GM12875 (cell line): ENCODE measurements around the gene CDH4.

Experiments used
- H3K4me3 ChIP-seq: one replicate; pipeline ENCODE4 v1.5.1; 2011; ENCODE audit warnings: low read depth, low read length, control low read depth
- CTCF ChIP-seq: IDR thresholded peaks from 2 replicates; pipeline ENCODE4 v1.5.1; 2011; ENCODE audit warnings: low read depth, mild to moderate bottlenecking, control low read depth, inconsistent platforms, low read length, moderate library complexity, borderline replicate concordance; ENCODE audit not compliant: insufficient read depth

CDH4 gene

GRCh38 chr20:61812121-61812844, 560.2 kb downstream of the CDH4 start:
- TF ChIP-seq CTCF = no peak
- no peak overlapping the region for H3K4me3 ChIP-seq

DNA sequence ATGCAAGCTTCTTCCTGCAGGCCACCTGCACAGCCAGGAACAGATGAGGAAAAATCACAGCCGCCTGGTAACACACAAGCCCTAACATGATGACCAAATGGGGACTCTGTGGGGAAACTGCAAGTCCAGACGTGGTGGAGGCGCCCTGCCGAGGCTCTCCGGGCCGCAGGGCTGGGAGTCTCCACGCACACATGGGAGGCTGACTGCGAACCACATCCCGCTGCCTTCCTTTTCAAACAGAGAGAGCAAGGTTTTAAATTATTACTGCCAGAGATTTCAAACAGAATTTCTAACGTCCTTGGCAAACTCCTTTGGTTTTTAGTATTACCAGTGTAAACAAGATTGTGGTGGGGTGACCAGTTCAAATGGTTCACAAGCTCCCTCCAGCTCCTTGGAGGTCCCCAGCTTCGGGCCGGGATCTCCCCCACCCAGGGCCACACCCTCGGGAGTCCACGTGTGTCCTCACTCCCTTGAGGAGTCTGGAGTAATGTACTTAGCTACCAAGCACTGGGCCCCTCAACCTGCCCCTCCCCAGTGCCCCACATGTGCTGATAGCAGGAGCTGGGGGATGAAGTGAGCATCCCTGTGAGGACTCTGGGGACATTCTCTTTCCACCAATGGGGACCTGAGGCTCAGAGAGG, 560.9 kb downstream of the CDH4 start:
- no peak for TF ChIP-seq CTCF
- H3K4me3 ChIP-seq = no peak overlapping the region

DNA sequence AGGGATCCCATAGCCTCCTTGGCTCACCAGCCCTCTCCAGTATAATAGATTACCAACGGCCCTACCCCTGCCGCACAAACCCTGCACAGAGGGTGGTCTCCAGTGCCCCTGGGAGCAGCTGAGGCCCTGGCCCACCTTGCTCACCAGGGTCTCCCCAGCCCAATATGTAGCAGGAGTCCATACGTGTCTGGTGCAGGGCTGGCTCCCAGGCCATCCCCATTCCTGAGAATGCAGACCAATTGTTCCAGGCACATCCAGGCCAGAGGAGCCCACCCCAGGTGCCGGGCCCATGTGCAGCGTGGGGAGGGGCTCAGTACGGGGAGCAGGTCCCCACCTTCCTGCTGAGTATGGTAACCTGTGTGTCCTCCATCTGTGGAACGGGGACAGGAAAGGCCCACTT, 561.7 kb downstream of the CDH4 start:
- TF ChIP-seq CTCF = no peak
- no peak overlapping the region for H3K4me3 ChIP-seq

DNA sequence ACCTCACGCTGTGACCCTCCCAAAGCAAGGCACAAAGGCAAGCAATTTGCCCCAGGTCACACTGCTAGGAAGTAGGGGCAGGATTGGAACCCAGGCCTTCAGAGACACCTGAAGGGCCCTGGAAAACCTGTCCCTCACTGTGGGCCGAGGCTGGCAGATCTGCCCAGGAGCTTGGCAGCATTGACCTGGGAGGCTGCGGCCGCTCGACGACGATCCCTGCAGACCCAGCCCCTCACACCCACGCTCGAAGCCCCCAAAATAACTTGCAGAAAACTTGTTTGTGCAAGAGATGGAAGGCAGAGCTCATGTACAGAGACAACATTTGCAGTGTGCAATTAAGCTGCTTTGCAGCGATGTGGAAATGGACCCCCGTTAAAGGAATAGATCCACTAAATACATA, 562.2 kb downstream of the CDH4 start:
- no peak for TF ChIP-seq CTCF
- no peak overlapping the region for H3K4me3 ChIP-seq

GRCh38 chr20:61814726-61815125, 562.7 kb downstream of the CDH4 start:
- H3K4me3 ChIP-seq = no peak overlapping the region
- TF ChIP-seq CTCF = no peak

GRCh38 chr20:61815176-61815575, 563.1 kb downstream of the CDH4 start:
- no peak for TF ChIP-seq CTCF
- H3K4me3 ChIP-seq = no peak overlapping the region

DNA sequence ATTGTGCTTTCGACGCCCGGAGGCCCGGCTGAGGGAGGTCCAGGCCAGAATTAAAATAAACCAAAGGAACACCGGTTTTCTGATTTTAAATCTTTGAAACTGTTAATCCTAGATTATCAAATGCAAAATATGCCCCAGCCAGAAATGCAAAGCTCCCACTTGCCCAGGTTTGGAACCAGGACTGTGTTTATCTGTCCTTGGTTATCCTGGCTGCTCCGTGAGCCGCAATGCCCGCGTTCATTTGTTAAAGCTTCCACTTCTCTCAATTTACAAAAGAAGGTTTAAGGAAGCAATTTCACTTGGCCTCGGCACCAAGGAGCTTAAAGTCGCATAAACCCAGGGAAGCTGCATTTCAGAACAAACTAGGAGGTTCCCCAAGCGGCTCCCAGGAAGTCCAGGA, 563.6 kb downstream of the CDH4 start:
- no peak overlapping the region for H3K4me3 ChIP-seq
- no peak for TF ChIP-seq CTCF
